ENCODE results near the gene GNAI2. TPM values are rescaled to one million over a fixed set of nuclear protein-coding genes. Genes with fewer than 3 reads are reported as not detected.

GNAI2 gene
- total RNA-seq, 1 experiment from 2014 or later, result 151 TPM

DNA sequence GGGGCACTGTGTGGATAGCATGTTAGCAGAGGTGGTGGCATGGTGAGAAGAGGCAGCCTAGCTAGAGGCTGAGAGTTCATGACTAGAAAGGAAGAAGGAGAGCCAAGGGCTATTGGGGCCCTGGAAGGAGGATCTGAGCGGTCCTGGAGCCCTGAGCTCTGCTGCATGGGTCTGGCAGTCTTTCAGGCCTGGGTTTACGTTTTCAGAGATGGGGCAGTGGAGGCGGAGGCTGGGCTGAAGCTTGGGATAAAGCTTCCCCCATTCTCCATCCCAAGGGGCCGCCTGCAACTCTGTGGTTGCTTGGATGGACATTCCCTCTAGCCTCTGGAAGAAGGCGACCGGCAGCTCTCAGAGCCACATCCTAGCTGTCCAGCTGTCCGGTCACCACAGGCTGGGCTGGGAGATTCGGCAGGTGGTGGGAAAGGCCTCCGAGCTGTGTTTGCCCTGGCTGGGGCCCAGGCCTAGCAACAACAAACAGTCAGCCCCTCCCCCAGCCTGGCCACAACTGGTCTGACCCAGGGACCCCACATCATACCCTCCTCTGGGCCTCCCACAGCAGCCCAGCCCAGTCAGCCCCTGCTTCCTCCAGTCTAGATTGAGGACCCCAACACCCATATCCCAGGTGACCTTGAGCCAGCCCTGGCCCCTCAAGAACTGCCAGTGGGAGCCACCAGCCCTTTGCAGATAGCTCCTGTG lies 32.7 kb upstream of the GNAI2 start:
- H3K9me2 ChIP-seq (replicated peaks; ENCODE audit: insufficient read depth, low read length), result no peaks in the 10 kb centered on the region
- no peak overlapping the region for H3K4me3 ChIP-seq (ENCODE audit: low read length)
- no peaks in the 10 kb centered on the region for H4K20me1 ChIP-seq (ENCODE audit: insufficient read depth, low read depth, low read length)
- no peaks in the 10 kb centered on the region for H3K27me3 ChIP-seq (ENCODE audit: low read length)
- no peak overlapping the region for H3K27ac ChIP-seq (ENCODE audit: low read length)
- H3K9ac ChIP-seq (ENCODE audit: low read length), result no peak overlapping the region
- no peaks in the 10 kb centered on the region for H3K79me2 ChIP-seq (ENCODE audit: low read length)
- no peaks in the 10 kb centered on the region for H3K4me1 ChIP-seq (ENCODE audit: low read length)
- no peak overlapping the region for H2AFZ ChIP-seq (ENCODE audit: low read length)
- H3K36me3 ChIP-seq (ENCODE audit: insufficient read depth, low read length), result no peaks in the 10 kb centered on the region
- H3K9me3 ChIP-seq (ENCODE audit: low read length), result no peaks in the 10 kb centered on the region
- no peak overlapping the region for H3K4me2 ChIP-seq (ENCODE audit: low read depth, low read length, poor library complexity, severe bottlenecking)
- DNase-seq, result no peak

GRCh38 chr3:50203809-50204803 lies 31.9 kb upstream of the GNAI2 start:
- no peak overlapping the region for H3K9ac ChIP-seq (ENCODE audit: low read length)

GRCh38 chr3:50204804-50205412 lies 31.1 kb upstream of the GNAI2 start, which contains the start of gene SLC38A3:
SLC38A3 (plus strand) TSS chr3:50205271; CDS start chr3:50214200, 8,929 bp downstream.
- H3K4me3 ChIP-seq (ENCODE audit: low read length), result no peak within 1 kb of the TSS
- H3K36me3 ChIP-seq (ENCODE audit: insufficient read depth, low read length), result no peaks in the 10 kb centered on the region
- H3K4me1 ChIP-seq (ENCODE audit: low read length), result no peaks in the 10 kb centered on the region
- no peaks in the 10 kb centered on the region for H3K27me3 ChIP-seq (ENCODE audit: low read length)
- H4K20me1 ChIP-seq (ENCODE audit: insufficient read depth, low read depth, low read length), result no peaks in the 10 kb centered on the region
- H3K4me2 ChIP-seq (ENCODE audit: low read depth, low read length, poor library complexity, severe bottlenecking), result no peak within 1 kb of the TSS
- no peaks in the 10 kb centered on the region for H3K79me2 ChIP-seq (ENCODE audit: low read length)
- no peaks in the 10 kb centered on the region for H3K9me2 ChIP-seq (replicated peaks; ENCODE audit: insufficient read depth, low read length)
- no peak within 1 kb of the TSS for H3K27ac ChIP-seq (ENCODE audit: low read length)
- H3K9me3 ChIP-seq (ENCODE audit: low read length), result no peaks in the 10 kb centered on the region
- no peak within 1 kb of the TSS for H2AFZ ChIP-seq (ENCODE audit: low read length)
- H3K9ac ChIP-seq (ENCODE audit: low read length), result no peak within 1 kb of the TSS
- DNase-seq, result no peak

More at GRCh38 chr3:50203809-50204803, 31.9 kb upstream of the GNAI2 start:
- Histone ChIP-seq H3K36me3 (ENCODE audit: insufficient read depth, low read length) (no peaks in the 10 kb centered on the region), H2AFZ (ENCODE audit: low read length) (no peak overlapping the region), H3K4me1 (ENCODE audit: low read length) (no peaks in the 10 kb centered on the region), H3K27ac (ENCODE audit: low read length) (no peak overlapping the region), H3K4me3 (ENCODE audit: low read length) (no peak overlapping the region), H3K27me3 (ENCODE audit: low read length) (no peaks in the 10 kb centered on the region), H3K9me3 (ENCODE audit: low read length) (no peaks in the 10 kb centered on the region), H3K9me2 (replicated peaks; ENCODE audit: insufficient read depth, low read length) (no peaks in the 10 kb centered on the region), H3K4me2 (ENCODE audit: low read depth, low read length, poor library complexity, severe bottlenecking) (no peak overlapping the region), H4K20me1 (ENCODE audit: insufficient read depth, low read depth, low read length) (no peaks in the 10 kb centered on the region), H3K79me2 (ENCODE audit: low read length) (no peaks in the 10 kb centered on the region)
- no peak for DNase-seq

DNA sequence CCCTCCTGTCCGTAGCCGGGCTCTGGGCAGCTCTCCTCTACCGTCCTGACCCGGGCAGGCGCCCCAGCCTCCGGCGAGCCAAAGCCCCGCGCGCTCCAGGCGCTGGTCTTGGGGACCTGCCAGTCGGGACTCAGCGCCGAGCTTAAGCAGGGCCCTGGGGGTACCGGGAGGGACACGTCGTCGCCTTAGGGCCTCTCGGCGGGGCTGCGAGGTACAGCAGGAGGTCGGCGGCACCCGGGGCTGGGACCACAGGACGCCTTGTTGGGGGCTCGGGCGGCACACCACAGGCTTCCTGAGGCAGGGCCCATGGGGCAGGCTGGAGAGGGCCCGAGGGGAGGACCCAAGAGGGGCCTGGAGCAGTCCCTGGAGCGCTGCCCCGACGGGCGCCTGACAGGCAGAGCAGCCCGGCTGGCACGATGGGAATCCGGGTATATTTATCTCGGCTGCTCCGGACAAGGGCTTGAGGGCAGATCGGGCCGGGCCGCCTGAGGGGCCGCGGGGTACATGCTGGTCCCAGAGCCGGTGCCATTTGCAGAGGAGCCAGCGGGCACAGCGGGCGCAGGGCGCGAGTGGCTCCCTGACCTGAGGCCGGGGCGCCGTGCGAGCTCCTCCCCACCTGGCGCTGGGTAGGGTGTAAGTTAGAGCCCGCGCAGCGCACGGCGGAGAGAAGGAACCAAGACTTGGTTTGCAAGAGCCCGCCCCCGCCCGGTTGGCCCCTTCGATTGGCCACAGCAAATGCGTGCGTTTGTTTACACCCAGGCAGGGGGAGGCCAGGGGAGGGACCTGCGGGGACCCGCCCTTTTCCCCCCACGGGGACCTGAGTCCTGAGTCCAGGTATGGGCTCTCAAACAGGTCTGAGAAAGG lies 30.4 kb upstream of the GNAI2 start:
- no peaks in the 10 kb centered on the region for H4K20me1 ChIP-seq (ENCODE audit: insufficient read depth, low read depth, low read length)
- no peaks in the 10 kb centered on the region for H3K4me1 ChIP-seq (ENCODE audit: low read length)
- H3K36me3 ChIP-seq (ENCODE audit: insufficient read depth, low read length), result no peaks in the 10 kb centered on the region
- no peak overlapping the region for H3K4me3 ChIP-seq (ENCODE audit: low read length)
- no peaks in the 10 kb centered on the region for H3K9me3 ChIP-seq (ENCODE audit: low read length)
- H3K27me3 ChIP-seq (ENCODE audit: low read length), result no peaks in the 10 kb centered on the region
- H3K9me2 ChIP-seq (replicated peaks; ENCODE audit: insufficient read depth, low read length), result no peaks in the 10 kb centered on the region
- H3K79me2 ChIP-seq (ENCODE audit: low read length), result no peaks in the 10 kb centered on the region
- no peak overlapping the region for H3K4me2 ChIP-seq (ENCODE audit: low read depth, low read length, poor library complexity, severe bottlenecking)
- peak; percentile 66 for DNase-seq
- H2AFZ ChIP-seq (ENCODE audit: low read length), result no peak overlapping the region
- no peak overlapping the region for H3K27ac ChIP-seq (ENCODE audit: low read length)
- H3K9ac ChIP-seq (ENCODE audit: low read length), result no peak overlapping the region

DNA sequence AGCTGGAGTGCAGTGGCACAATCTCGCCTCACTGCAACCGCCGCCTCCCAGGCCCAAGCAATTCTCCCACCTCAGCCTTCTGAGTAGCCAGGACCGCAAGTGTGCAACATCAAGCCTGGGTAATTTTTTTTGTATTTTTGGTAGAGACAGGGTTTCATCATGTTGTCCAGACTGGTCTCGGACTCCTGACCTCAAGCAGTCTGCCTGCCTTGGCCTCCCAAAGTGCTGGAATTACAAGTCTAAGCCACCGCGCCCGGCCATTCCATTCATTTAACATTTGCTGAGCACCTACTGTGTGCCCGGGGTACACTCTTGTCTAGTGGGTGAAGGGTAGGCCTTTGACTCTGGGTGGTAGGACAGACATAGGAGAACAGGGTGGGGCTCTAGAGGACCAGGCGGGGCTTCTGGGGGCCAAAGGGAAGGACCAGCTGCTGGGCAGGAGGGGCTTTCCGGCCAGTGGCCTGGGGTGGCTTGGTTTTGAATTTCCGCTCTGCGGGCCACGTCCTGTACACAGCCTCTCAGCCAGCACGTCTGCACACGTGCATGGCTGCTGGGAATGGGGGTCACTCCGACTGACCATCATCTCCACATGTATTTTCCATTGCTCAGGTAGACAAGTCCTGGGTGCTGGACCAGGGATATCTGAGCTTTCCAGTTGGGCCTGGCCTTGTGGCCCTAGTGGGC lies 28.5 kb upstream of the GNAI2 start:
- H3K9me3 ChIP-seq (ENCODE audit: low read length), result no peaks in the 10 kb centered on the region
- no peaks in the 10 kb centered on the region for H4K20me1 ChIP-seq (ENCODE audit: insufficient read depth, low read depth, low read length)
- no peak overlapping the region for H2AFZ ChIP-seq (ENCODE audit: low read length)
- no peak overlapping the region for H3K4me3 ChIP-seq (ENCODE audit: low read length)
- H3K27ac ChIP-seq (ENCODE audit: low read length), result no peak overlapping the region
- H3K27me3 ChIP-seq (ENCODE audit: low read length), result no peaks in the 10 kb centered on the region
- no peak overlapping the region for H3K4me2 ChIP-seq (ENCODE audit: low read depth, low read length, poor library complexity, severe bottlenecking)
- no peaks in the 10 kb centered on the region for H3K36me3 ChIP-seq (ENCODE audit: insufficient read depth, low read length)
- H3K79me2 ChIP-seq (ENCODE audit: low read length), result no peaks in the 10 kb centered on the region
- H3K4me1 ChIP-seq (ENCODE audit: low read length), result no peaks in the 10 kb centered on the region
- no peak for DNase-seq
- H3K9ac ChIP-seq (ENCODE audit: low read length), result no peak overlapping the region
- H3K9me2 ChIP-seq (replicated peaks; ENCODE audit: insufficient read depth, low read length), result no peaks in the 10 kb centered on the region

- Histone ChIP-seq H4K20me1 (ENCODE audit: insufficient read depth, low read depth, low read length) (no peaks in the 10 kb centered on the region), H2AFZ (ENCODE audit: low read length) (no peak overlapping the region), H3K9me2 (replicated peaks; ENCODE audit: insufficient read depth, low read length) (no peaks in the 10 kb centered on the region), H3K4me3 (ENCODE audit: low read length) (no peak overlapping the region), H3K27me3 (ENCODE audit: low read length) (no peaks in the 10 kb centered on the region), H3K36me3 (ENCODE audit: insufficient read depth, low read length) (no peaks in the 10 kb centered on the region), H3K79me2 (ENCODE audit: low read length) (no peaks in the 10 kb centered on the region), H3K27ac (ENCODE audit: low read length) (no peak overlapping the region), H3K9ac (ENCODE audit: low read length) (no peak overlapping the region), H3K4me1 (ENCODE audit: low read length) (no peaks in the 10 kb centered on the region), H3K9me3 (ENCODE audit: low read length) (no peaks in the 10 kb centered on the region), H3K4me2 (ENCODE audit: low read depth, low read length, poor library complexity, severe bottlenecking) (no peak overlapping the region)
- no peak for DNase-seq
These were observed 27.2 kb upstream of the GNAI2 start for GRCh38 chr3:50208677-50209344.

DNA sequence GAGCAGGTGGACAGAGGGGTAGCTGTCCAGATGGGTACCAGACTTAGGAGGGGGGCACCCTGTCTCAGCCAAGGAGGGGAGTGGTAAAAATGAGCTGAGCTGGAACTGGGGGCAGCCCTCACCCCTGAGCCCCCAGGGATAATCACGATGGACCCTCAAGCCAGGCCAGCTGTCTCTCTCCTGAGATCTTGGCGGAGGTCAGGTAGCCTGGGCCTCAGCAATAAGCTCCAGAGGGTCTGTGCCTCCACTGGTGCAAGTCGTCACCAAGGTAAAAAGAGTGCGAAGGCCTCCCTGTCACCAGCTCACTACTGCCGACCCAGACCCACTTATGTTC lies 25.9 kb upstream of the GNAI2 start:
- H3K27me3 ChIP-seq (ENCODE audit: low read length), result no peaks in the 10 kb centered on the region
- H3K36me3 ChIP-seq (ENCODE audit: insufficient read depth, low read length), result no peaks in the 10 kb centered on the region
- no peak overlapping the region for H3K9ac ChIP-seq (ENCODE audit: low read length)
- no peaks in the 10 kb centered on the region for H3K9me2 ChIP-seq (replicated peaks; ENCODE audit: insufficient read depth, low read length)
- no peak for DNase-seq
- H3K4me2 ChIP-seq (ENCODE audit: low read depth, low read length, poor library complexity, severe bottlenecking), result no peak overlapping the region
- H3K79me2 ChIP-seq (ENCODE audit: low read length), result no peaks in the 10 kb centered on the region
- no peak overlapping the region for H3K27ac ChIP-seq (ENCODE audit: low read length)
- H4K20me1 ChIP-seq (ENCODE audit: insufficient read depth, low read depth, low read length), result no peaks in the 10 kb centered on the region
- no peak overlapping the region for H3K4me3 ChIP-seq (ENCODE audit: low read length)
- no peaks in the 10 kb centered on the region for H3K4me1 ChIP-seq (ENCODE audit: low read length)
- no peaks in the 10 kb centered on the region for H3K9me3 ChIP-seq (ENCODE audit: low read length)
- H2AFZ ChIP-seq (ENCODE audit: low read length), result no peak overlapping the region

Measured in Karpas-422 (cell line).